Skeletal muscle satellite cell (primary cell): ENCODE results near the gene UBE2M.
"Not testable (repeated sequence)": the region's sequence is repeated elsewhere in the genome, so short reads cannot be mapped to it uniquely, and the experiment has no call there.

Source experiments
- H3K27me3 ChIP-seq: 2 replicates; pipeline ENCODE4 v1.7.0; 2013; ENCODE audit warnings: low read length; ENCODE audit not compliant: control insufficient read depth, insufficient read depth
- H3K36me3 ChIP-seq: 2 replicates; pipeline ENCODE4 v1.7.0; 2013; ENCODE audit warnings: mild to moderate bottlenecking, control low read depth, low read length; ENCODE audit not compliant: insufficient read depth
- H3K4me1 ChIP-seq: 2 replicates; pipeline ENCODE4 v1.7.0; 2013; ENCODE audit warnings: low read length; ENCODE audit not compliant: control insufficient read depth, insufficient read depth
- H3K4me2 ChIP-seq: 2 replicates; pipeline ENCODE4 v1.7.0; 2013; ENCODE audit warnings: mild to moderate bottlenecking, low read length
- H3K4me3 ChIP-seq: 2 replicates; pipeline ENCODE4 v1.7.0; 2013; ENCODE audit warnings: low read length
- H3K9ac ChIP-seq: 2 replicates; pipeline ENCODE4 v1.7.0; 2013; ENCODE audit warnings: mild to moderate bottlenecking, low read depth, low read length, moderate library complexity
- H3K9me3 ChIP-seq: replicated peaks from 2 replicates; pipeline ENCODE4 v1.7.0; 2013; ENCODE audit warnings: mild to moderate bottlenecking, control low read depth, low read length

The UBE2M gene

GRCh38 chr19:58543826-58544590 is 14.4 kb downstream of the UBE2M start, which contains the start of gene TRIM28:
TRIM28 (plus strand) TSS chr19:58544064; CDS start chr19:58544758, 694 bp downstream.
- H3K9ac ChIP-seq = peak within 1 kb of the TSS; percentile 95
- peaks cover 8% of the 10 kb centered on the region for H3K27me3 ChIP-seq
- H3K36me3 ChIP-seq = peaks cover 34% of the 10 kb centered on the region
- H3K4me2 ChIP-seq = peak within 1 kb of the TSS; percentile 99
- no peaks in the 10 kb centered on the region for H3K9me3 ChIP-seq
- peaks cover 20% of the 10 kb centered on the region for H3K4me1 ChIP-seq
- H3K4me3 ChIP-seq = peak within 1 kb of the TSS; percentile 99

GRCh38 chr19:58542641-58543372 is 15.6 kb downstream of the UBE2M start:
- not testable (repeated sequence) for H3K9ac ChIP-seq, H3K9me3 ChIP-seq, H3K4me3 ChIP-seq
- Histone ChIP-seq H3K36me3 (peaks cover 22% of the 10 kb centered on the region), H3K27me3 (peaks cover 20% of the 10 kb centered on the region), H3K4me1 (peaks cover 20% of the 10 kb centered on the region), H3K4me2 (peak overlapping the region; percentile 99)

- not testable (repeated sequence) for H3K4me2 ChIP-seq, H3K9ac ChIP-seq, H3K36me3 ChIP-seq, H3K4me3 ChIP-seq, H3K4me1 ChIP-seq, H3K9me3 ChIP-seq
- H3K27me3 ChIP-seq = peaks cover 30% of the 10 kb centered on the region
Observed at GRCh38 chr19:58539169-58539559, 19.2 kb downstream of the UBE2M start.

GRCh38 chr19:58538257-58539168 is 19.9 kb downstream of the UBE2M start:
- peaks cover 35% of the 10 kb centered on the region for H3K27me3 ChIP-seq
- H3K9ac ChIP-seq = no peak overlapping the region
- H3K4me1 ChIP-seq = no peaks in the 10 kb centered on the region
- no peaks in the 10 kb centered on the region for H3K9me3 ChIP-seq
- H3K4me3 ChIP-seq = no peak overlapping the region
- H3K4me2 ChIP-seq = peak overlapping the region; percentile 59
- H3K36me3 ChIP-seq = no peaks in the 10 kb centered on the region

- Histone ChIP-seq H3K9ac (no peak overlapping the region), H3K4me3 (no peak overlapping the region), H3K27me3 (peaks cover 42% of the 10 kb centered on the region), H3K9me3 (no peaks in the 10 kb centered on the region), H3K36me3 (no peaks in the 10 kb centered on the region), H3K4me1 (no peaks in the 10 kb centered on the region), H3K4me2 (no peak overlapping the region)
Observed at GRCh38 chr19:58536852-58537798, 21.3 kb downstream of the UBE2M start.

GRCh38 chr19:58535857-58536256 is 22.6 kb downstream of the UBE2M start:
- H3K27me3 ChIP-seq = peaks cover 55% of the 10 kb centered on the region
- no peak overlapping the region for H3K9ac ChIP-seq
- no peaks in the 10 kb centered on the region for H3K36me3 ChIP-seq
- no peak overlapping the region for H3K4me2 ChIP-seq
- H3K4me3 ChIP-seq = no peak overlapping the region
- no peaks in the 10 kb centered on the region for H3K9me3 ChIP-seq
- no peaks in the 10 kb centered on the region for H3K4me1 ChIP-seq

GRCh38 chr19:58531034-58531840 is 27.2 kb downstream of the UBE2M start:
- Histone ChIP-seq H3K4me3 (no peak overlapping the region), H3K4me1 (no peaks in the 10 kb centered on the region), H3K36me3 (no peaks in the 10 kb centered on the region), H3K9ac (no peak overlapping the region), H3K9me3 (no peaks in the 10 kb centered on the region), H3K4me2 (no peak overlapping the region), H3K27me3 (peaks cover 28% of the 10 kb centered on the region)

GRCh38 chr19:58529405-58529804 is 29.0 kb downstream of the UBE2M start:
- no peaks in the 10 kb centered on the region for H3K9me3 ChIP-seq
- H3K36me3 ChIP-seq = no peaks in the 10 kb centered on the region
- H3K4me2 ChIP-seq = no peak overlapping the region
- no peak overlapping the region for H3K9ac ChIP-seq
- H3K4me3 ChIP-seq = no peak overlapping the region
- peaks cover 28% of the 10 kb centered on the region for H3K27me3 ChIP-seq
- H3K4me1 ChIP-seq = no peaks in the 10 kb centered on the region

- Histone ChIP-seq H3K9ac (no peak overlapping the region), H3K36me3 (no peaks in the 10 kb centered on the region), H3K4me3 (no peak overlapping the region), H3K9me3 (no peaks in the 10 kb centered on the region), H3K4me2 (no peak overlapping the region), H3K4me1 (peaks cover 7% of the 10 kb centered on the region), H3K27me3 (no peaks in the 10 kb centered on the region)
Observed at GRCh38 chr19:58522709-58523108, 35.7 kb downstream of the UBE2M start.

GRCh38 chr19:58521651-58522050 is 36.8 kb downstream of the UBE2M start:
- Histone ChIP-seq H3K4me2 (no peak overlapping the region), H3K36me3 (peaks cover 7% of the 10 kb centered on the region), H3K4me3 (no peak overlapping the region), H3K27me3 (no peaks in the 10 kb centered on the region), H3K9ac (no peak overlapping the region), H3K9me3 (no peaks in the 10 kb centered on the region), H3K4me1 (peaks cover 12% of the 10 kb centered on the region)
